Lung microvascular endothelial cell (primary cell): ENCODE results near the gene PGM3. TPM values are rescaled to one million over a fixed set of nuclear protein-coding genes. Genes with fewer than 3 reads are reported as not detected.

Source experiments
- DNase-seq, 2 donors: peaks; one replicate each; pipeline versions ENCODE4 v3.0.0 to v3.0.0-alpha.2; 2010; ENCODE audit warnings: low read depth in 2 of 2
- total RNA-seq: library from RNA; depleted of rRNA; stranded (reverse); fragments of >200 nt; gene quantifications from 2 replicates; pipeline ENCODE4 v1.2.1, GENCODE V29; 2014

The PGM3 gene
- total RNA-seq, 1 donor from 2014 or later = 47.8 TPM

DNA sequence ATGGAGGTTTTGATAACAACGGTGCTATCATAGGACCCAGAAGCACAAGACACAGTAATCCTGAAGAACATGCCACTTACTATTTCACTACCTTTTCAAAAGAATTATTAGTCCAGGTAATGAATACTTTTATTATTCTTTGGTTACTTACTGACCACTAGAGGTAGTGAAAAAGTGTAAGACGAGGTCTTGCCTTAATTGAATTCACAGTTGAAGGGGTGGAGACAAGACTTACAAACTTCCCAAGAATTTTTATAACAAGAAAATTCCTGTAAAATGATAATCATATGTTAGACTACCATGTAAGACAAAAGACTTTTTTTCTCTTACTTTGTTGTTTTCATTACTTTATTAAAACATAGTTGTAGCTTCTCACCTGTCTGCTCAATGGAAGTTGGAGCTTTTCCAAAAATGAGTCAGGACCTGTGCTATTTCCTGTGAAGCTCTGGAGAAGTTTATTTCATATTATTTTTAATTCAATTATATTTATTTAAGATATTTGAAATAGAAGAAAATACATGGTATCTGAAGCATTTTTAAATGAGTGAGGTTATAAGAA is 73.2 kb downstream of the PGM3 start:
- peak; percentile 51 for DNase-seq

DNA sequence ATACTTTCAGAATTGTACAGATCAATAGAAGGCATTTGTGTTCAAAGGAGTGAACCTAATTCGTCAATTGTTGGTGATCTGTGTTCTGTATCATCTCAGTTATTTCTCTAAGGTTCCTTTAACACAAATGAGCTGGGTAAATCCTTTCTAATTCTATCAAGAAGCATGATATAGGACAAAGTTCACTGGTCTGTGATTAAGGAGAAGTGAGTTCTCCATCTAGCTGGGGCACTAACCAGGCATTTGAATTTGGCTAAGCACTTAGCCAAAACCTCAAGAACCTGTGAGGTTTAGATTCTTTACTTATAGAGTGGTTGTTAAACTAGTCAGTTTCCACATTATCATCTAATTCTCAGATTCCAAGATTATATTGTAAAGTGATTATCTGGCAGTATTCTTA is 75.3 kb downstream of the PGM3 start:
- no peak for DNase-seq

Other genes starting within 250 kb of the PGM3 start
- gene UBE3D, start 127.4 kb downstream of the PGM3 start, total RNA-seq = 1.8 and 2.6 TPM in 2 replicates
- 14.8 and 15.3 TPM in 2 replicates for gene DOP1A, start 125.6 kb downstream of the PGM3 start, total RNA-seq
- 1.8 and 2.8 TPM in 2 replicates for gene RWDD2A, start 92 bp upstream of the PGM3 start, total RNA-seq
- 2.2 and 6.5 TPM in 2 replicates for gene ME1, start 237.8 kb upstream of the PGM3 start, total RNA-seq